ENCODE measurements around the gene ELAPOR1.
A peak's percentile ranks its signal among the peaks of the same experiment; 100 is the strongest.

Gene ELAPOR1

DNA sequence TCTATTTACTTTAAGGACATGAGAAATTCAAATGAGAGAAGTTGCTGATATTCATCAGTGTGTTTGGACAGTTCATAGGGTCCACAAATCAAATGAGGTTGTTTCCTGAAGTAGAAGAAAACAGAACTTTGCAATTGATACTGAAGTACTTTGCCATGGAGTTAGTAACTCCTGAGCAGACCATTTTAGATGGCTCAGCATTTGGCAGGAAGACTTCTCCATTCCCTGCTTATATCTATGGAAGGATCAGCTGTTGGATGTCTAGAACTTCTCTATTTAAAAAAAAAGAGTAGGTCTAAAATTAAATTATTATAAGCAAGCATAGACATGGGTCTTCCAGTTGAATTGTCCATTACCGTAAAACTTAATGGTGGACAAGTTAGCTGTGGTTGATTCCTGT is 18.3 kb upstream of the ELAPOR1 start:
- ChIA-PET POLR2A (no interaction called here), CTCF (interaction anchor here (1.0 to 1.8 kb wide), 4 partner anchors 19 to 56 kb away, joined by 3 to 5 read pairs (median 4); no protein-coding TSS in a partner anchor)
- Histone ChIP-seq H3K27me3 (replicated peaks in 2 of 5; ENCODE audit: control insufficient read depth in 4 of 5, insufficient read depth in 5 of 5, low read length in 4 of 5) (no peaks in the 10 kb centered on the region), H3K4me3 (ENCODE audit: control insufficient read depth in 1 of 7, extremely low read depth in 1 of 7, insufficient read depth in 4 of 7, low read depth in 2 of 7, low read length in 6 of 7) (no peak overlapping the region), H3K27ac (ENCODE audit: insufficient read depth in 1 of 2, low read depth in 1 of 2, low read length in 2 of 2, poor library complexity in 1 of 2, severe bottlenecking in 2 of 2) (no peak overlapping the region), H3K9me3 (ENCODE audit: control extremely low read depth in 1 of 5, control insufficient read depth in 4 of 5, insufficient read depth in 2 of 5, low read depth in 1 of 5, low read length in 4 of 5) (no peaks in the 10 kb centered on the region), H3K36me3 (ENCODE audit: control insufficient read depth in 4 of 4, insufficient read depth in 4 of 4, low read length in 3 of 4) (peaks cover 9 to 23% (median 20%) of the 10 kb centered on the region in 4 experiments), H3K4me1 (ENCODE audit: control extremely low read depth in 1 of 4, control insufficient read depth in 4 of 4, insufficient read depth in 4 of 4, low read length in 3 of 4) (peaks cover 9 to 27% (median 16%) of the 10 kb centered on the region in 4 experiments)
- no peak for DNase-seq
- no CpG with 5 or more reads among the region's 1 CpG for WGBS (ENCODE audit: insufficient coverage)

DNA sequence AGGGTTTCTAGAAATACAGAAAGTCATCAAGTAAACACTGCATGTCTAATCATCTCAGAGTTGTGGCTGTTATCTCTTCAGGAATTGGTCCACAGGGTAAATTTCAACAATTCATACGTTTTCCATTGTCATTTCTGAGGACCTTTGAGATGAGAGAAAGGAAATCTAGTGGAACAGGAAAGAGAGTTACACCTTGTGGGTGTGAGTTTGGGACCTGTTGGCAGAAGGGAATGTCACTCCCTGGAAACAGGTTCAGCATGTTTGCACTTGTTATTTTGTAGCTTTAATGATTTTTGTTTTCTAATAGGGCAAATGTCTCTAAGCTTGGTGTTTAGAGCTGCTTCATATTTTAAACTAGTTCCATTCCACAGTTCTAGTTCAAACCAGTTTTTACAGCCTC is 17.8 kb upstream of the ELAPOR1 start:
- Histone ChIP-seq H3K9me3 (ENCODE audit: control extremely low read depth in 1 of 5, control insufficient read depth in 4 of 5, insufficient read depth in 2 of 5, low read depth in 1 of 5, low read length in 4 of 5) (no peaks in the 10 kb centered on the region), H3K4me1 (ENCODE audit: control extremely low read depth in 1 of 4, control insufficient read depth in 4 of 4, insufficient read depth in 4 of 4, low read length in 3 of 4) (peaks cover 11 to 30% (median 16%) of the 10 kb centered on the region in 4 experiments), H3K27me3 (replicated peaks in 2 of 5; ENCODE audit: control insufficient read depth in 4 of 5, insufficient read depth in 5 of 5, low read length in 4 of 5) (no peaks in the 10 kb centered on the region), H3K27ac (ENCODE audit: insufficient read depth in 1 of 2, low read depth in 1 of 2, low read length in 2 of 2, poor library complexity in 1 of 2, severe bottlenecking in 2 of 2) (no peak overlapping the region), H3K4me3 (ENCODE audit: control insufficient read depth in 1 of 7, extremely low read depth in 1 of 7, insufficient read depth in 4 of 7, low read depth in 2 of 7, low read length in 6 of 7) (no peak overlapping the region), H3K36me3 (ENCODE audit: control insufficient read depth in 4 of 4, insufficient read depth in 4 of 4, low read length in 3 of 4) (peaks cover 9 to 23% (median 20%) of the 10 kb centered on the region in 4 experiments)
- no peak for DNase-seq
- ChIA-PET CTCF (interaction anchor here (1.0 to 1.8 kb wide), 4 partner anchors 19 to 56 kb away, joined by 3 to 5 read pairs (median 4); no protein-coding TSS in a partner anchor), POLR2A (no interaction called here)
- WGBS (ENCODE audit: insufficient coverage), result no CpG with 5 or more reads among the region's 1 CpG

DNA sequence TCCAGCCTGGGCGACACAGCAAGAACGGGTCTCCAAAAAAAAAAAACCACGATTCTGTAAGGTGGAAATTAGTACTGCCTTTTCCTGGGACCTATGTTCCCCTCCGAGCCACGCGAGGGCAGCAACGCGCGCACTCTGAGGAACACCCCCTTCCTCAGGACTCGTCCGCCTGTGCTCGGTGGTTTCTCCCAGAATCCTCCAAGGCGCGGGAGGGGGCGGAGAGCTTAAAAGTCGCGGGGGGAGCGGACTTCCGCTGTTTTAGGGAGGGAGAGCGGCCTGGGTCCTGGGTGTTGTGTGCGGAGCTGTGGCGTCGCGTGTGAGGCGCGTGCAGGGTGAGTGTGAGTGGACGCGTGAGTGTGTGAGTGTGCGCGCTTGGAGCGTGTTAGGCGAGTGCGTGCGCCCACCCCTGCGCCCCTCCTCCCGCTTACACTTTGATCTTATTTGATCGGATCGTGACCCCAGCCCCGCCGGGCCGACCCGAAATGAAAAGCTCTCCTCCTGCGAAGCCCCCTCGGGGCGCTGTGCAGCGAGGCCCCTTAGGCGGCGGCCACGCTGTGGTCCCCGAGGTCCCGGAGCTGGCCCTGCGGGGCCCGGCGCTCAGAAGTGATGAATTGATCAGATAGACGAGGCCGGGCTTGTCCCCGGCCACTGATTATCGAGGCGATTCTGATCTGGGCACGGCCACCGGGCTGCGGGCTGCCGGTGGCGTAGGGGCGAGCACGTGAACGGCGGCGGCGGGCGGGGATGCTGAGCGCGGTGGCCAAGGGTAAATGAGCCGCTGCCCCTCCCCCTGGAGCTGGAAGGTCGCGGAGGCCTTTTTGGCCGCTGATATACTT is 13.8 kb upstream of the ELAPOR1 start:
- Histone ChIP-seq H3K27me3 (replicated peaks in 2 of 5; ENCODE audit: control insufficient read depth in 4 of 5, insufficient read depth in 5 of 5, low read length in 4 of 5) (no peaks in the 10 kb centered on the region), H3K36me3 (ENCODE audit: control insufficient read depth in 4 of 4, insufficient read depth in 4 of 4, low read length in 3 of 4) (peaks cover 0 to 13% (median 7%) of the 10 kb centered on the region in 4 experiments), H3K27ac (ENCODE audit: insufficient read depth in 1 of 2, low read depth in 1 of 2, low read length in 2 of 2, poor library complexity in 1 of 2, severe bottlenecking in 2 of 2) (peak overlapping the region; percentile 74 to 91), H3K4me3 (ENCODE audit: control insufficient read depth in 1 of 7, extremely low read depth in 1 of 7, insufficient read depth in 4 of 7, low read depth in 2 of 7, low read length in 6 of 7) (peak overlapping the region; percentile 70 to 89 (median 79)), H3K9me3 (ENCODE audit: control extremely low read depth in 1 of 5, control insufficient read depth in 4 of 5, insufficient read depth in 2 of 5, low read depth in 1 of 5, low read length in 4 of 5) (no peaks in the 10 kb centered on the region), H3K4me1 (ENCODE audit: control extremely low read depth in 1 of 4, control insufficient read depth in 4 of 4, insufficient read depth in 4 of 4, low read length in 3 of 4) (peaks cover 0 to 17% (median 5%) of the 10 kb centered on the region in 4 experiments)
- CTCF ChIA-PET, result interaction anchor here (0.8 to 3.1 kb wide), 14 partner anchors 9 to 94 kb away, joined by 3 to 42 read pairs (median 4); partner anchors contain the start of gene TMEM167B
- WGBS (ENCODE audit: insufficient coverage), result 0% methylated on average over 39 of the region's 77 CpGs
- DNase-seq, result peak; percentile 99
- POLR2A ChIA-PET, result interaction anchor here (0.5 to 2.3 kb wide), 13 partner anchors 9 to 134 kb away, joined by 3 to 25 read pairs (median 4); partner anchors contain the start of genes TAF13, TMEM167B and WDR47

DNA sequence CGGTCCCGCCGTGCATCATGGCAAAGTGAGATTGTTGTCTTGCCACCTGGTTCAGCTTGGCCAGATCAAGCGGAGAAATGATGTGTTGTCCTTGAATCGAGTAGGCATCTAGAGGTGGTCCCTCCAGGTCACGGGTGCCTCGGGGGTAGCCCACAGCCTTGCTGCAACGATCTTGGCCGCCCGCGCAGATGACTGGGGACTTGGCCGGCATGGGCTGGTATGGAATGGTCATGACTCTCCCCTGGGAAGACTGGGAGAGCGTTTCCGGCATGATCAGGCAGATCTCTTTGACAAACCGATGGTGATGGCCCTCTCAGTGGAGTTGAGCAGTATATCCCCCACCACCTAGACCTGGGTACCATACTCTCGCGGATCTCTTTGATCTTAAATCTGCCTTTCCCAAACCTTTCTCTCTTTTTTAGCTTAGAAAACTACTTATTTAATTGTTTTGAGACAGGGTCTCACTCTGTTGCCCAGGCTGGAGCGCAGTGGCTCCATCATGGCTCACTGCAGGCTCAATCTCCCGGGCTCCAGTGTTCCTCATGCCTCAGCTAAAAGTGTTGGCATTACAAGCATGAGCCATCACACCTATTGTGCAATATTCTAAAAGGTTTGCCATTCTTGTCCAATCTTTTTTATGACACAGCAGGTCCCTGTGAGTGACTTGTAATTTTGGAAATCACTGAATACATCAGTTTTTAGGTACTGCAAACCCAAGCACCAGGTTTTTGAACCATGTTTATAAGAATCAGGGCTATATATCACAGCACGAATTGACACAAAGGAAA is 9.4 kb upstream of the ELAPOR1 start:
- Histone ChIP-seq H3K9me3 (ENCODE audit: control extremely low read depth in 1 of 5, control insufficient read depth in 4 of 5, insufficient read depth in 2 of 5, low read depth in 1 of 5, low read length in 4 of 5) (no peaks in the 10 kb centered on the region), H3K4me3 (ENCODE audit: control insufficient read depth in 1 of 7, extremely low read depth in 1 of 7, insufficient read depth in 4 of 7, low read depth in 2 of 7, low read length in 6 of 7) (no peak overlapping the region), H3K36me3 (ENCODE audit: control insufficient read depth in 4 of 4, insufficient read depth in 4 of 4, low read length in 3 of 4) (no peaks in the 10 kb centered on the region), H3K27ac (ENCODE audit: insufficient read depth in 1 of 2, low read depth in 1 of 2, low read length in 2 of 2, poor library complexity in 1 of 2, severe bottlenecking in 2 of 2) (no peak overlapping the region), H3K27me3 (replicated peaks in 2 of 5; ENCODE audit: control insufficient read depth in 4 of 5, insufficient read depth in 5 of 5, low read length in 4 of 5) (peaks cover 0 to 11% (median under 1%) of the 10 kb centered on the region in 5 experiments), H3K4me1 (ENCODE audit: control extremely low read depth in 1 of 4, control insufficient read depth in 4 of 4, insufficient read depth in 4 of 4, low read length in 3 of 4) (peaks cover 0 to 14% (median 4%) of the 10 kb centered on the region in 4 experiments)
- CTCF ChIA-PET, result no interaction called here
- POLR2A ChIA-PET, result no interaction called here
- DNase-seq, result no peak
- 97% methylated on average over 18 of the region's 20 CpGs for WGBS (ENCODE audit: insufficient coverage)

- CTCF ChIA-PET, result interaction anchor here (1.6 kb wide), 1 partner anchor 89 kb away, joined by 4 read pairs; no protein-coding TSS in a partner anchor
- Histone ChIP-seq H3K27ac (ENCODE audit: insufficient read depth in 1 of 2, low read depth in 1 of 2, low read length in 2 of 2, poor library complexity in 1 of 2, severe bottlenecking in 2 of 2) (no peak overlapping the region), H3K9me3 (ENCODE audit: control extremely low read depth in 1 of 5, control insufficient read depth in 4 of 5, insufficient read depth in 2 of 5, low read depth in 1 of 5, low read length in 4 of 5) (no peaks in the 10 kb centered on the region), H3K4me3 (ENCODE audit: control insufficient read depth in 1 of 7, extremely low read depth in 1 of 7, insufficient read depth in 4 of 7, low read depth in 2 of 7, low read length in 6 of 7) (no peak overlapping the region), H3K27me3 (replicated peaks in 2 of 5; ENCODE audit: control insufficient read depth in 4 of 5, insufficient read depth in 5 of 5, low read length in 4 of 5) (peaks cover 3 to 22% (median 3%) of the 10 kb centered on the region in 5 experiments), H3K36me3 (ENCODE audit: control insufficient read depth in 4 of 4, insufficient read depth in 4 of 4, low read length in 3 of 4) (no peaks in the 10 kb centered on the region), H3K4me1 (ENCODE audit: control extremely low read depth in 1 of 4, control insufficient read depth in 4 of 4, insufficient read depth in 4 of 4, low read length in 3 of 4) (peaks cover 0 to 5% (median 3%) of the 10 kb centered on the region in 4 experiments)
- DNase-seq, result no peak
- POLR2A ChIA-PET, result no interaction called here
- 67% methylated on average over 1 of the region's 4 CpGs for WGBS (ENCODE audit: insufficient coverage)
Measured at GRCh38 chr1:109105881-109106280, 8.0 kb upstream of the ELAPOR1 start.

GRCh38 chr1:109107785-109108184 is 6.1 kb upstream of the ELAPOR1 start:
- Histone ChIP-seq H3K4me1 (ENCODE audit: control extremely low read depth in 1 of 4, control insufficient read depth in 4 of 4, insufficient read depth in 4 of 4, low read length in 3 of 4) (peaks cover 0 to 8% (median 7%) of the 10 kb centered on the region in 4 experiments), H3K4me3 (ENCODE audit: control insufficient read depth in 1 of 7, extremely low read depth in 1 of 7, insufficient read depth in 4 of 7, low read depth in 2 of 7, low read length in 6 of 7) (no peak overlapping the region), H3K36me3 (ENCODE audit: control insufficient read depth in 4 of 4, insufficient read depth in 4 of 4, low read length in 3 of 4) (no peaks in the 10 kb centered on the region), H3K9me3 (ENCODE audit: control extremely low read depth in 1 of 5, control insufficient read depth in 4 of 5, insufficient read depth in 2 of 5, low read depth in 1 of 5, low read length in 4 of 5) (no peaks in the 10 kb centered on the region), H3K27me3 (replicated peaks in 2 of 5; ENCODE audit: control insufficient read depth in 4 of 5, insufficient read depth in 5 of 5, low read length in 4 of 5) (peaks cover 3 to 32% (median 3%) of the 10 kb centered on the region in 5 experiments), H3K27ac (ENCODE audit: insufficient read depth in 1 of 2, low read depth in 1 of 2, low read length in 2 of 2, poor library complexity in 1 of 2, severe bottlenecking in 2 of 2) (no peak overlapping the region)
- 95% methylated on average over 5 of the region's 7 CpGs for WGBS (ENCODE audit: insufficient coverage)
- ChIA-PET CTCF (no interaction called here), POLR2A (no interaction called here)
- DNase-seq, result no peak

Data from common myeloid progenitor, CD34-positive (primary cell).